ENCODE data around the gene CPPED1. TPM values are rescaled to one million over a fixed set of nuclear protein-coding genes. Genes with fewer than 3 reads are reported as not detected.

Gene CPPED1
- total and polyA plus RNA-seq, 4 donors = 10.4 to 29.1 (median 23.0) TPM

DNA sequence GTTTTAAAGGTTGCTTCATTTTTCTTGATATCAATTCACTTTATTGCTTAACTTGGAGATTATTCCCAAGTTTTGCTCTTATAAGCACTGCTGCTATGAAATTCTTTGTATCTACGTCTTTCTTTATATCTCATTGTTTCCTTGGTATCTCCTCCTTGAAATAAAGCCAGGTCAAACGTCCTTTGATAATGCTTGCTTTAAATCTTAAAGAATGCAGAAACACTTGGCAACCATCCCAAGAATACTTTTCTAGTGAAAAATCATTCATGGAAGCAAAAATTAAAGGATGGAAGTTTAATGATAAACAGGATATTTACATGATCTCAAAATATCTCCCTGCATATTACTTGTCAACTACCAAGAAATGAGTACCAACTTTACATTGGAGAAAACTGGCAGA is 175.2 kb downstream of the CPPED1 start:
- Histone ChIP-seq H3K9me3 (ENCODE audit: control insufficient read depth in 4 of 4, low read length in 3 of 4) (no peaks in the 10 kb centered on the region), H3K4me1 (ENCODE audit: control insufficient read depth in 4 of 4, insufficient read depth in 4 of 4, low read length in 3 of 4) (no peaks in the 10 kb centered on the region), H3K27me3 (ENCODE audit: control insufficient read depth in 4 of 4, insufficient read depth in 4 of 4, low read length in 3 of 4) (no peaks in the 10 kb centered on the region), H3K36me3 (ENCODE audit: control insufficient read depth in 4 of 4, insufficient read depth in 3 of 4, low read depth in 1 of 4, low read length in 3 of 4) (no peaks in the 10 kb centered on the region), H3K4me3 (ENCODE audit: low read depth in 1 of 3, low read length in 3 of 3) (no peak overlapping the region), H3K27ac (ENCODE audit: low read depth in 1 of 2, low read length in 2 of 2) (no peak overlapping the region), H3K9ac (ENCODE audit: low read depth in 1 of 2, low read length in 2 of 2) (no peak overlapping the region)
- TF ChIP-seq, protein P1, sequence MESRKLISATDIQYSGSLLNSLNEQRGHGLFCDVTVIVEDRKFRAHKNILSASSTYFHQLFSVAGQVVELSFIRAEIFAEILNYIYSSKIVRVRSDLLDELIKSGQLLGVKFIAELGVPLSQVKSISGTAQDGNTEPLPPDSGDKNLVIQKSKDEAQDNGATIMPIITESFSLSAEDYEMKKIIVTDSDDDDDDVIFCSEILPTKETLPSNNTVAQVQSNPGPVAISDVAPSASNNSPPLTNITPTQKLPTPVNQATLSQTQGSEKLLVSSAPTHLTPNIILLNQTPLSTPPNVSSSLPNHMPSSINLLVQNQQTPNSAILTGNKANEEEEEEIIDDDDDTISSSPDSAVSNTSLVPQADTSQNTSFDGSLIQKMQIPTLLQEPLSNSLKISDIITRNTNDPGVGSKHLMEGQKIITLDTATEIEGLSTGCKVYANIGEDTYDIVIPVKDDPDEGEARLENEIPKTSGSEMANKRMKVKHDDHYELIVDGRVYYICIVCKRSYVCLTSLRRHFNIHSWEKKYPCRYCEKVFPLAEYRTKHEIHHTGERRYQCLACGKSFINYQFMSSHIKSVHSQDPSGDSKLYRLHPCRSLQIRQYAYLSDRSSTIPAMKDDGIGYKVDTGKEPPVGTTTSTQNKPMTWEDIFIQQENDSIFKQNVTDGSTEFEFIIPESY (IDR thresholded peaks at IDR 0.05) = no peak
- no peak for TF ChIP-seq GABPA (IDR thresholded peaks at IDR 0.05 in 1 of 2, conservative IDR thresholded peaks at IDR 0.05 in 1 of 2)
- TF ChIP-seq FOXA2 (IDR thresholded peaks at IDR 0.05) = no peak
- 48% methylated on average over 2 of the region's 2 CpGs for WGBS
- no peak for DNase-seq (ENCODE audit: low spot score)

DNA sequence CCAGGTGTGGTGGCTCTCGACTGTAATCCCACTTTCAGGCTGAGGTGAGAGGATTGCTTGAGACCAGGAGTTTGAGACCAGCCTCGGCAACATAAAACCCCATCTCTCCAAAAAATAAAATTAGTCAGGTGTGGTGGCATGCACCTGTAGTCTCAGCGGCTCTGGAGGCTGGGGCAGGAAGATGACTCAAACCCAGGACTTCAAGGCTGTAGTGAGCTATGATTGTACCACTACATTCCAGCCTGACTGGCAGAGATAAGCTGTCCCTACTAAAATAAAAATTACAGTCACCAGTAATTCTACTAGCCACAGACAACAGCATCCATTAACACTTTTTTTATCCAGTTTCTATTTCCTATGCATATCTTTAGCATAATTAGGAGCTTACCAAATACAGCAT is 176.3 kb downstream of the CPPED1 start:
- H3K4me3 ChIP-seq (ENCODE audit: low read depth in 1 of 3, low read length in 3 of 3) = no peak overlapping the region
- H3K36me3 ChIP-seq (ENCODE audit: control insufficient read depth in 4 of 4, insufficient read depth in 3 of 4, low read depth in 1 of 4, low read length in 3 of 4) = no peaks in the 10 kb centered on the region
- DNase-seq (ENCODE audit: low spot score) = no peak
- no peaks in the 10 kb centered on the region for H3K27me3 ChIP-seq (ENCODE audit: control insufficient read depth in 4 of 4, insufficient read depth in 4 of 4, low read length in 3 of 4)
- TF ChIP-seq FOXA2 (IDR thresholded peaks at IDR 0.05) = no peak
- TF ChIP-seq, protein P2, sequence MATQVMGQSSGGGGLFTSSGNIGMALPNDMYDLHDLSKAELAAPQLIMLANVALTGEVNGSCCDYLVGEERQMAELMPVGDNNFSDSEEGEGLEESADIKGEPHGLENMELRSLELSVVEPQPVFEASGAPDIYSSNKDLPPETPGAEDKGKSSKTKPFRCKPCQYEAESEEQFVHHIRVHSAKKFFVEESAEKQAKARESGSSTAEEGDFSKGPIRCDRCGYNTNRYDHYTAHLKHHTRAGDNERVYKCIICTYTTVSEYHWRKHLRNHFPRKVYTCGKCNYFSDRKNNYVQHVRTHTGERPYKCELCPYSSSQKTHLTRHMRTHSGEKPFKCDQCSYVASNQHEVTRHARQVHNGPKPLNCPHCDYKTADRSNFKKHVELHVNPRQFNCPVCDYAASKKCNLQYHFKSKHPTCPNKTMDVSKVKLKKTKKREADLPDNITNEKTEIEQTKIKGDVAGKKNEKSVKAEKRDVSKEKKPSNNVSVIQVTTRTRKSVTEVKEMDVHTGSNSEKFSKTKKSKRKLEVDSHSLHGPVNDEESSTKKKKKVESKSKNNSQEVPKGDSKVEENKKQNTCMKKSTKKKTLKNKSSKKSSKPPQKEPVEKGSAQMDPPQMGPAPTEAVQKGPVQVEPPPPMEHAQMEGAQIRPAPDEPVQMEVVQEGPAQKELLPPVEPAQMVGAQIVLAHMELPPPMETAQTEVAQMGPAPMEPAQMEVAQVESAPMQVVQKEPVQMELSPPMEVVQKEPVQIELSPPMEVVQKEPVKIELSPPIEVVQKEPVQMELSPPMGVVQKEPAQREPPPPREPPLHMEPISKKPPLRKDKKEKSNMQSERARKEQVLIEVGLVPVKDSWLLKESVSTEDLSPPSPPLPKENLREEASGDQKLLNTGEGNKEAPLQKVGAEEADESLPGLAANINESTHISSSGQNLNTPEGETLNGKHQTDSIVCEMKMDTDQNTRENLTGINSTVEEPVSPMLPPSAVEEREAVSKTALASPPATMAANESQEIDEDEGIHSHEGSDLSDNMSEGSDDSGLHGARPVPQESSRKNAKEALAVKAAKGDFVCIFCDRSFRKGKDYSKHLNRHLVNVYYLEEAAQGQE (IDR thresholded peaks at IDR 0.05) = no peak
- no peak overlapping the region for H3K9ac ChIP-seq (ENCODE audit: low read depth in 1 of 2, low read length in 2 of 2)
- H3K9me3 ChIP-seq (ENCODE audit: control insufficient read depth in 4 of 4, low read length in 3 of 4) = no peaks in the 10 kb centered on the region
- WGBS = 88% methylated on average over 3 of the region's 3 CpGs
- H3K4me1 ChIP-seq (ENCODE audit: control insufficient read depth in 4 of 4, insufficient read depth in 4 of 4, low read length in 3 of 4) = no peaks in the 10 kb centered on the region
- H3K27ac ChIP-seq (ENCODE audit: low read depth in 1 of 2, low read length in 2 of 2) = no peak overlapping the region

DNA sequence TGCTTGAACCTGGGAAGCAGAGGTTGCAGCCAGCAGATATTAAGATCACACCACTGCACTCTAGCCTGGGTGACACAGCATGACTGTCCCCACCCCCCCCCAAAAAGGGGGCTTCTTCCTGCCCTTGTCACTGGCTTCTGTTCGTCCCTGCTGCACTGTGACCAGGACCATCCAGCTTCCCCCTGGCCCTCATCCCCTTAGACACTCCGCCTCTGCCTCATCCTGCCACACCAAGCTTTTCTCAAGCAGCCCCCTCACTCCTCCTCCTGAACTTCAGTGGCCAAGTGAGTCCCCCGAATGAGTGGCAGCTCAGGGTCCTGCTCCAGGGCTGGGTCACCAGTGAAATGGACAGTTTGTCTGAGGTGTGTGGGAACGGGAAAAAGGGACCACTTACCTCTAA is 177.3 kb downstream of the CPPED1 start:
- 78% methylated on average over 4 of the region's 4 CpGs for WGBS
- DNase-seq (ENCODE audit: low spot score) = no peak
- H3K4me1 ChIP-seq (ENCODE audit: control insufficient read depth in 4 of 4, insufficient read depth in 4 of 4, low read length in 3 of 4) = no peaks in the 10 kb centered on the region
- no peak for TF ChIP-seq NR2F2 (IDR thresholded peaks at IDR 0.05)
- no peak for TF ChIP-seq RAD21 (IDR thresholded peaks at IDR 0.05)
- no peak for TF ChIP-seq FOXA1 (IDR thresholded peaks at IDR 0.05)
- TF ChIP-seq GABPA (IDR thresholded peaks at IDR 0.05 in 1 of 2, conservative IDR thresholded peaks at IDR 0.05 in 1 of 2) = no peak
- no peak for TF ChIP-seq HNF4A (conservative IDR thresholded peaks at IDR 0.05)
- no peak for TF ChIP-seq EGR1 (IDR thresholded peaks at IDR 0.05; ENCODE audit: low read depth in 2 of 2)
- no peak for TF ChIP-seq FOXA2 (IDR thresholded peaks at IDR 0.05)
- TF ChIP-seq, protein P3, sequence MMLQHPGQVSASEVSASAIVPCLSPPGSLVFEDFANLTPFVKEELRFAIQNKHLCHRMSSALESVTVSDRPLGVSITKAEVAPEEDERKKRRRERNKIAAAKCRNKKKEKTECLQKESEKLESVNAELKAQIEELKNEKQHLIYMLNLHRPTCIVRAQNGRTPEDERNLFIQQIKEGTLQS (IDR thresholded peaks at IDR 0.05) = no peak
- TF ChIP-seq, protein P1 (IDR thresholded peaks at IDR 0.05) = no peak
- no peak for TF ChIP-seq JUND (IDR thresholded peaks at IDR 0.05)
- TF ChIP-seq RXRA (IDR thresholded peaks at IDR 0.05) = no peak
- TF ChIP-seq, protein P4, sequence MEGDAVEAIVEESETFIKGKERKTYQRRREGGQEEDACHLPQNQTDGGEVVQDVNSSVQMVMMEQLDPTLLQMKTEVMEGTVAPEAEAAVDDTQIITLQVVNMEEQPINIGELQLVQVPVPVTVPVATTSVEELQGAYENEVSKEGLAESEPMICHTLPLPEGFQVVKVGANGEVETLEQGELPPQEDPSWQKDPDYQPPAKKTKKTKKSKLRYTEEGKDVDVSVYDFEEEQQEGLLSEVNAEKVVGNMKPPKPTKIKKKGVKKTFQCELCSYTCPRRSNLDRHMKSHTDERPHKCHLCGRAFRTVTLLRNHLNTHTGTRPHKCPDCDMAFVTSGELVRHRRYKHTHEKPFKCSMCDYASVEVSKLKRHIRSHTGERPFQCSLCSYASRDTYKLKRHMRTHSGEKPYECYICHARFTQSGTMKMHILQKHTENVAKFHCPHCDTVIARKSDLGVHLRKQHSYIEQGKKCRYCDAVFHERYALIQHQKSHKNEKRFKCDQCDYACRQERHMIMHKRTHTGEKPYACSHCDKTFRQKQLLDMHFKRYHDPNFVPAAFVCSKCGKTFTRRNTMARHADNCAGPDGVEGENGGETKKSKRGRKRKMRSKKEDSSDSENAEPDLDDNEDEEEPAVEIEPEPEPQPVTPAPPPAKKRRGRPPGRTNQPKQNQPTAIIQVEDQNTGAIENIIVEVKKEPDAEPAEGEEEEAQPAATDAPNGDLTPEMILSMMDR (IDR thresholded peaks at IDR 0.05; ENCODE audit: low read depth, low read length, missing input control) = no peak
- no peak for TF ChIP-seq SP1 (IDR thresholded peaks at IDR 0.05)
- TF ChIP-seq, protein P2 (IDR thresholded peaks at IDR 0.05) = no peak

More for the DNA sequence above, 177.3 kb downstream of the CPPED1 start:
- H3K27ac ChIP-seq (ENCODE audit: low read depth in 1 of 2, low read length in 2 of 2) = no peak overlapping the region
- H3K9ac ChIP-seq (ENCODE audit: low read depth in 1 of 2, low read length in 2 of 2) = no peak overlapping the region
- no peaks in the 10 kb centered on the region for H3K9me3 ChIP-seq (ENCODE audit: control insufficient read depth in 4 of 4, low read length in 3 of 4)
- H3K36me3 ChIP-seq (ENCODE audit: control insufficient read depth in 4 of 4, insufficient read depth in 3 of 4, low read depth in 1 of 4, low read length in 3 of 4) = no peaks in the 10 kb centered on the region
- H3K4me3 ChIP-seq (ENCODE audit: low read depth in 1 of 3, low read length in 3 of 3) = no peak overlapping the region
- no peaks in the 10 kb centered on the region for H3K27me3 ChIP-seq (ENCODE audit: control insufficient read depth in 4 of 4, insufficient read depth in 4 of 4, low read length in 3 of 4)
